CD4-positive, alpha-beta T cell treated with Interleukin-15 for 1 hour (primary cell): Measurements from ENCODE around the gene MGA.
A peak's percentile ranks its signal among the peaks of the same experiment; 100 is the strongest.

Source experiments
- DNase-seq: peaks from one replicate; pipeline ENCODE4 v3.0.0-alpha.2; 2020

Gene MGA

GRCh38 chr15:41660235-41661077, at the start of gene MGA:
TSS of gene MGA (plus strand) at chr15:41660405.
- peak; percentile 95 for DNase-seq

DNA sequence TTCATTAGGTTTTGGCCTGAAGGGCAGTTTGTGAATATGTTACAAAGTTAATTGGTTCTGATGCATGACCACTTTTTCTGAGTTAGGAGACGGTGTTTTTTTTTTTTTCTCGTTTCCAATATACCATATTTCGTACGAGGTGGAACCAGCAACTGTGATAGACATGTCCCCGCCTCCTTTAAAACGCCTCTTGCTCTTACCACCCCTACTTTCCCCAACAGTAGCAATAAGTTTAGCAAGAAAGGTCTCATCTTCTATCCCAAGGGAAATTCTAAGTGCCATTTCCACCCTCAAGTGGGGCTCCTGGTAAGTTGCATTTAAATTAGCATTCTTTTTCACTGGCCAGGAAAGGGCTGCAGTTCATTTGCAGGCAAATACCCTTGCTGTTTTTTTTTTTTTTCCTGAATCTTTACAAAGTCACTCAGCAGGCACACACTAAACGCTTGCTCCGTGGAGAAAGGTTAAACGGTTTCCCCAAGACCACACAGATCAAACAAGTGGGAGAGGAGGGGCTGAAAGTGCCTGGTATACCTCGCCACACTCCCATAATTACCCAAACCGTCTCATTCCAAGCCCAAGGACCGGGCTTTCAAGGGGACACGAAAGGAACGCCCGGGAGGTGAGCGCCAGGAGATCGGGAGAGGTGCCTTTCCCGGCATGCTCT, 39.5 kb upstream of the MGA start:
- no peak for DNase-seq

- peak; percentile 82 for DNase-seq
These were observed 38.7 kb upstream of the MGA start for GRCh38 chr15:41621200-41622193.

DNA sequence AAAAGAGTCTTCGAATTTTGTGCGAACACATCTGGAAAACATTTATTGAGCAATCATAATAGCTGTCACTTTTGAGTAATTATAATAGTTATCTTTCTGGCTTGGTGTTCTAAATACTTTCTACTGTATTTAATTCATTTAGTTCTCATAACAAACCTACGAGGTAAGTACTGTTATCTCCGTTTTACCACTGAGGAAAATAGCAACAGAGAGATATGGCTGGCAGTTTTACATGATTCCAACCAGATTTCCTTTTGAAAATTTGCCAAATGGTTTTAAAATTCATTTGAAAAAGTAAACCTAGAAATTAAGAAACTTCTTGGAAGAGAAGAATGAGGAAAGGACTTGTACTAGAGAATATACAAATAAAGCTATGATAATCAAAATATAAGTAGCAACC, 37.3 kb upstream of the MGA start:
- DNase-seq: no peak

GRCh38 chr15:41627203-41627602, 33.0 kb upstream of the MGA start:
- DNase-seq: no peak

DNA sequence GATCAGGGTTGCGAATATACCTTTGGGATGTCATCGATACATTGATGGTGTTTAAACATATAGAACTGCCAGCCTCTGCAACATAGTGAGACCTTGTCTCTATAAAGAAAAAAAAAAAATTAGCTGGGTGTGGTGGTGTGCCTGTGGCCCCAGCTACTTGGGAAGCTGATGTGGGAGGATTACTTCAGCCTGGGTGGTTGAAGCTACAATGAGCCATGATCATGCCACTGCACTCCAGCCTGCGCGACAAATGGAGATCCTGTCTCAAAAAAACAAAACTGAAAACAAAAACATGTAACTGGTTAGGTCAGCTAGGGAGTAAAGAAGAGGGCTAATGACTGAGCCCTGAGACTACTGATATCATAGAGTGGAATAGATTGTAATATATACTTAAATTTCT, 30.7 kb upstream of the MGA start:
- no peak for DNase-seq

- DNase-seq: no peak
These were observed 30.3 kb upstream of the MGA start for GRCh38 chr15:41629883-41630282.

DNA sequence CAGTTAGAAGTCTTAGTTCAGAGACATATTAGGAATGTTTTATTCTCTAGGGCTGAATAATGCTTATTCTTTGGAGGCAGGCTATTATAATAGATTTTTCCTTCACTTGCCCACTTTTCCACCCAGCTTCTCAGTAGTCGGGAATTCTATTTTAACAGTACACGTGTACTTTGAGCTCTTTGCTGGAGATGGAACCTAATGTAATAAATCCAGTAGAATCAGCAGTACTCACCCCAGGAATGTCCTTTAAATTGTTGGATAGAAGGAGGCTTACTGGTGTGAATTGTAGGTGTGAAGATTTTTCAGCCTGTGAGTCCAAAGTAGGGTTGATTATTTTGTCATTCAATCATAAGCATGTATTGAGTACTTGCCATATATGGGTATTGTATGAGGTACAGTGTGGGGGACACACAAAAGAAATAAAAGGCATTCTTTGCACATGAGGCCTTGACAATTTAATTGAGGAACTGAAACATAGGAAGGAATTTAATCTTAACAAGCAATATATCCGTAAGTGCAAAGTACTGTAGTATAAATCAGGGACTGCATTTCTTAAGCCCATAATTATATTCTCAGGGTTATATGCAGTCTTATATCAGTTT, 29.5 kb upstream of the MGA start:
- no peak for DNase-seq

DNA sequence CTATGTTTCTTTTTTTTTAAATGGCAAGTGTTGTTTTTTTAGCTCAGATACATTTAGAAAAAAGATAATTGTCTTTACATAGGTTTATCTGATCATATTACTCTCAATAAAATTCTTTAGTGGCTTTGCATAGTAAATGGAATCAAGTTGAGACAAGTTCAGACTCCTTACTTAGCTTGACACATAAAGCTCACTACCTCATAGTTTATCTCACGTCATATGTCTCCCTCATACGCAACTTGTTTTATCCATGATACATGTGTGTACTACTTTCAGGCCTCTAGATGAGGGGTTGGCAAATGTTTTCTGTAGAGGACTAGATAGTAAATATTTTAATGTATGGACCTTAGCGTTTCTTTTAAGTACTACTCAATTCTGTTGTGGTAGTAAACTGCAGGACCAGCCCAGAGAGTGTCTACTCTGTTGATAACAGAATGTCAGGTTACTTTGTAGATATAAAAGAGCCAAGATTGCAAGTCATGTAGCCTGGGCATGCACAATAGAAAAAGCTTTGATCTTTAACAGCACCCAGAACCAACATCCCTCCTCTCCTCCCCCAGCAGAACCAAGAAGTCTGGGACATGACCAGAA, 28.2 kb upstream of the MGA start:
- DNase-seq: no peak

- no peak for DNase-seq
These were observed 26.6 kb upstream of the MGA start for GRCh38 chr15:41633609-41634008.

- no peak for DNase-seq
These were observed 26.1 kb upstream of the MGA start for GRCh38 chr15:41634072-41634626.

DNA sequence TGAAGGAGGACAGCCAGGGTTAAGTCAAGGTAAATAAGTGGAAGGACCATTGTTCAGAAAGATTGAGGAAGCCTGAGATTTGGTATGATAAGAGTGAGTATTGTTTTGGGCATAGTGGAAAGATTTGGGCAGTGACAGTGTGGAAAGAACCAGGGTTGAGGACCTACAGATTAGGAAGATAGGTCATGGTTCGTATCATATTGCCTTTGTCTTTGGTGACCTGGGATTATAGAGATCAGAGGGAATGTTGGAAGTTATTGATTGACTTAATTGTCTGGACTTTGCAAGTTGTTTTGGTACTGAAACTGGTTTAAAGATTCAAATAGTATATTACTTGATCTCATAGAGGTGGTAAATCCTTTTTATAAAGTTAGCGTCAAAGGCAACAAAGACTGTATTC, 23.1 kb upstream of the MGA start:
- DNase-seq: no peak

- no peak for DNase-seq
These were observed 19.2 kb upstream of the MGA start for GRCh38 chr15:41640985-41641384.

DNA sequence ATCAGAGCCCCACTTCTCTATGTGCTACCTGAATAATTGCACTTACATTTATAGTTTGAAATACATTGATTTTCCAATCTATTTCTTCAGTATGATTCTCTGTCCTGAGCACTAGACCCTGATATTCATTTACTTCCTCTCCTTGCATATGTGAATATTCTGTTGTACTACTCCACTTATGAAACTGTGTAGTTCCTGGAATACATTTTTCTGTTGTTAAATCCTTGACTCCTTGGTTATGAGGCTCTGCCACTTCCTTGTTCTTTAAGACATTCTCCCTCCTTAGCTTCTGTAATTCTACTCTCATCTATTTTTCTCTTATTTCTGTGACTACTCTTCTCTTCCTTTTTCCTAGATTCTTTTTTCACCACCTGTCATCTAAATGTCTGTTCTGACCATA, 12.9 kb upstream of the MGA start:
- no peak for DNase-seq

DNA sequence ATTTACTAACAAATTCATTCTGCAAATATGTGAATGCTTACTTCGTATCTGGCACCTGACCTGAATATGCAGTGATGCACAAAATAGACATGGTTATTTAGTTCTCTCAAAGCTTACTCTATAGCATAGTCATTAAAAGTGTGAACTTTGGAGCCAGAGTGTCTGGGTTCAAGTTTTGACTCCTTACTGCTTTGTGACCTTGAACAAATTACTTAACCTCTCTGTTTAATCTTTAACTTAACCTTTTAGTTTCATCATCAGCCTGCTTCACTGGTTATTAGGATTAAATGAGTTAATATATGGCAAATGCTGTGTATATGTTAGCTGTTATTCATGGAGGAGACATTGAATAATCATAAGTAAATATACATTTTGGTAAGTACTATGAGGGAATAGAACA, 12.1 kb upstream of the MGA start:
- no peak for DNase-seq

DNA sequence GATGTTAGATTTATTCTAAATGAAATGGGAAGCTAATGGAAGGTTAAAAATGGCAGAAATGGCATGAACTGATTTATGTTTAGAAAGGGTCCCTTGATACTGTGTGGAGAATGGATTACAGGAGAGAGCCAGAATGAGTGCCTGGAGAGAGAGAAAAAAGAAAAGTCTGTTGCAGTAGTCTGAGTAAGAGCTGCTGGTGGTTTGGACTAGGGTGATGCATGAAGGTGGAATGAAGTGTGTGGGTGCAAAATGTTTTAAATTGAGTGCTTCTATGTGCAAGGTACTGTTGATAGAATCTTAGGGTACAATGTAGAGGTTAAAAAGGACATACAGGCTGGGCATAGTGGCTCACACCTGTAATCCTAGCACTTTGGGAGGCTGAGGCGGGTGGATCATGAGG, 11.4 kb upstream of the MGA start:
- DNase-seq: no peak

- no peak for DNase-seq
These were observed 9.4 kb upstream of the MGA start for GRCh38 chr15:41650806-41651205.

DNA sequence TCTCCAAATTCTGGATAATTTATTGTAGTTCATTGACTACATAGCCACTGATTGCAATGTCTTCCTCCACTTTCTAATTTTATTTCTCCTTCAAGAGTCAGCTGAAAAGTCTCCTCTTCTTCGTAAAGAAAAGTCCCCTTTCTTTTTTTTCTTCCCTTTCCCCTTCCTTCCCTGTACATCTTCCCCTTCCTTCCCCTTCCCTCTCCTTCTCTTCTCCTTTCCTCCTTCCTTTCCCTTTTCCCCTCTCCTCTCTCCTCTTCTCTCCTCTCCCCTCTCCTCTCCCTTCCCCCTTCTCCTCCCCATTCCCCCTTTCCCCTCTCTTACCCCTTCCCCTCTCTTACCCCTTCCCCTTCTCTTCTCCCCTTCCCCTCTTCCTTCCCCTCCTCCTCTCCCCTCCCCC, 8.8 kb upstream of the MGA start:
- no peak for DNase-seq

DNA sequence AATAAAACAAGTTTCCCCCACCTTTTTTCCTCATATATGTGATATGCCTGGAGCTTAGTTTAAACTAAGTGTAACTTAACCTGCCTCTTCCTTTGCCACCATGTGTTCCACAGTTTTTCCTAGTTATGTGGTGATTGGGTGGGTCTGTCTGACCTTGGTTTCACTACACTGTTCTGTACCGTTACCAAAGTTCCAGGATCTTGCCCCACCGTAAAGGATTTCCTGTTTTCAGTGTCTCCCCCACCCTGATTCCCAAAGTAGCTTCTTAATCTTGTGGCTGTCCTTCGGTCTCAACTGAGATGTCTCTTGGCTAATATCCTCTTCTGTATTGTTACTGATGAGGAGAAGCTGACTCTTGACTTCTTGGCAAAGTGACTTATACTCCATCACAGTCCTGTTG, 6.4 kb upstream of the MGA start:
- no peak for DNase-seq

DNA sequence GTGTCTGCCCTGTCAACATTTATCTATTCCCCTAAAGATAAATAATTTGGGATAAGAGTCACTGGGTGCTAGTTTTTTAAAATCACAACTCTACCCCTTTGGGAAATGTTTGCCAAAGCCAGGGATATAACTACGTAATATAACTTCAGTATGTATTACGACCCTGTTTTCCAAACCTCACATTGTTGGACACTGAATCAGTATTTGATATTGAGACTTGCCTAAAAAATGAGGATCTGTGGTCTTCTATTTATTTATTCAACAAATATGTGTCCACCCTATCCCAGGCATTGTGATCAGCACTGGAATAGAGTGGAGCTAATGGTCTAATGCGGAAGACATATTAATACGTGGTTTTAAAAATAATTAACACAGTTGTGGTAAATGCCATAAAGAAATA, 4.5 kb upstream of the MGA start:
- no peak for DNase-seq

- no peak for DNase-seq
These were observed 4.0 kb upstream of the MGA start for GRCh38 chr15:41656188-41656587.

- DNase-seq: no peak
These were observed 1.5 kb upstream of the MGA start for GRCh38 chr15:41658689-41659088.
